ENCODE measurements around the gene G2E3. TPM values are rescaled to one million over a fixed set of nuclear protein-coding genes. Genes with fewer than 3 reads are reported as not detected.

The G2E3 gene
- total RNA-seq, 3 donors from 2014 or later: 14.9 to 16.3 (median 15.1) TPM

GRCh38 chr14:30608533-30609006 is 49.6 kb downstream of the G2E3 start:
- no peak for TF ChIP-seq CTCF (IDR thresholded peaks at IDR 0.05)
- no peak for DNase-seq
- H3K9me3 ChIP-seq: no peaks in the 10 kb centered on the region
- peak; percentile 90 for ATAC-seq
- H3K4me1 ChIP-seq (ENCODE audit: low read depth): peaks cover 17% of the 10 kb centered on the region
- no peaks in the 10 kb centered on the region for H3K36me3 ChIP-seq (ENCODE audit: low read depth)
- intact Hi-C loops (cut with DNase I, micrococcal nuclease): no loop called here
- H3K4me3 ChIP-seq: no peak overlapping the region

- no peaks in the 10 kb centered on the region for H3K36me3 ChIP-seq (ENCODE audit: low read depth)
- ATAC-seq (peak; percentile 75), DNase-seq (peak in 2 of 3 donors; percentile 70 to 78)
- H3K4me1 ChIP-seq (ENCODE audit: low read depth): peaks cover 17% of the 10 kb centered on the region
- no peak overlapping the region for H3K4me3 ChIP-seq
- intact Hi-C loops (cut with DNase I, micrococcal nuclease): no loop called here
- H3K9me3 ChIP-seq: no peaks in the 10 kb centered on the region
- TF ChIP-seq CTCF (IDR thresholded peaks at IDR 0.05): no peak
Measured at GRCh38 chr14:30610787-30611343, 51.9 kb downstream of the G2E3 start.

GRCh38 chr14:30614155-30614554 is 55.2 kb downstream of the G2E3 start:
- Histone ChIP-seq H3K4me1 (ENCODE audit: low read depth) (peaks cover 11% of the 10 kb centered on the region), H3K36me3 (ENCODE audit: low read depth) (no peaks in the 10 kb centered on the region), H3K4me3 (no peak overlapping the region), H3K9me3 (no peaks in the 10 kb centered on the region)
- TF ChIP-seq CTCF (IDR thresholded peaks at IDR 0.05): no peak
- no peak for DNase-seq
- no peak for ATAC-seq
- intact Hi-C loops (cut with DNase I, micrococcal nuclease): no loop called here

- intact Hi-C loops (cut with DNase I, micrococcal nuclease): no loop called here
- DNase-seq: no peak
- no peaks in the 10 kb centered on the region for H3K9me3 ChIP-seq
Measured at GRCh38 chr14:30620178-30620577, 61.2 kb downstream of the G2E3 start.

GRCh38 chr14:30621354-30621939 is 62.5 kb downstream of the G2E3 start:
- H3K4me3 ChIP-seq: peak overlapping the region; percentile 38
- no peak for TF ChIP-seq CTCF (IDR thresholded peaks at IDR 0.05)
- intact Hi-C loops (cut with DNase I, micrococcal nuclease): no loop called here
- peak; percentile 57 for ATAC-seq
- DNase-seq: peak in 2 of 3 donors; percentile 51 to 53
- no peaks in the 10 kb centered on the region for H3K9me3 ChIP-seq
- no peaks in the 10 kb centered on the region for H3K36me3 ChIP-seq (ENCODE audit: low read depth)
- peaks cover 22% of the 10 kb centered on the region for H3K4me1 ChIP-seq (ENCODE audit: low read depth)

More at GRCh38 chr14:30620178-30620577, 61.2 kb downstream of the G2E3 start:
- no peaks in the 10 kb centered on the region for H3K36me3 ChIP-seq (ENCODE audit: low read depth)
- H3K4me1 ChIP-seq (ENCODE audit: low read depth): peaks cover 16% of the 10 kb centered on the region
- no peak for ATAC-seq
- no peak overlapping the region for H3K4me3 ChIP-seq
- no peak for TF ChIP-seq CTCF (IDR thresholded peaks at IDR 0.05)

All from mucosa of descending colon (tissue), 3 donors.